PC-9 (cell line): ENCODE measurements around the gene TMTC4.

Experiments used
- CTCF ChIP-seq: fragments of 200-600 bp; sonication (generic); conservative IDR thresholded peaks from 2 replicates; pipeline ENCODE4 v1.6.1; 2017; ENCODE audit warnings: mixed run types, antibody characterized with exemption, mild to moderate bottlenecking, moderate library complexity
- EZH2 ChIP-seq: fragments of 200-600 bp; sonication (generic); IDR thresholded peaks from 2 replicates; pipeline ENCODE4 v1.8.0; 2017; ENCODE audit warnings: antibody characterized with exemption, low read depth

GRCh38 chr13:100559886-100560285, 114.7 kb downstream of the TMTC4 start:
- no peak for TF ChIP-seq CTCF
- no peak for TF ChIP-seq EZH2
